ENCODE data around the gene TCF12.

The TCF12 gene

DNA sequence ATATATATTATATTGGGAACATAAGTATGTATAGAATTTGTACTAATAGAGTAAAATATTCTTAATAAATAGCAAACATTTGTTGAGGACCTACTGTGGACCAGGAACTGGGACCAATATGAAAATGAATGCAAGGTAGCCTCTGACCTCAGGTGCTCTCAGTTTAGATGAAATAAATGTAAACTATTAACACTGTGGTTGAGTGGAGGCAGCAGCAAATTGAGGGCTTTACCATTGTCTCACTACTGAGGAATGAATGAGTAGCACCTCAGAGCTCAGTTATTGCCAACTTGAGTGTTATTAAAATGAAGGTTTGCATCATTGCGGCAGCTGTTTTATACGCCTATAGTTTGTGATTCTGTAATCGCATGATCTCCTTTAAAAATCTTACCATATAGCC, 366.9 kb downstream of the TCF12 start:
- no peak for DNase-seq (ENCODE audit: low read depth)
- in situ Hi-C loops (cut with HindIII; ENCODE audit: low sequenced_read_pairs) = loop anchor here (5.0 kb wide), 1 partner anchor 63 kb away; no protein-coding TSS in a partner anchor
- no peak overlapping the region for H3K4me3 ChIP-seq (ENCODE audit: low read depth, low read length)
- no peak for TF ChIP-seq CTCF (IDR thresholded peaks at IDR 0.05; ENCODE audit: low read depth, low read length, missing control alignments)

- no peak for TF ChIP-seq CTCF (IDR thresholded peaks at IDR 0.05; ENCODE audit: low read depth, low read length, missing control alignments)
- H3K4me3 ChIP-seq (ENCODE audit: low read depth, low read length) = no peak overlapping the region
- in situ Hi-C loops (cut with HindIII; ENCODE audit: low sequenced_read_pairs) = loop anchor here (5.0 kb wide), 1 partner anchor 64 kb away; no protein-coding TSS in a partner anchor
- no peak for DNase-seq (ENCODE audit: low read depth)
These were observed 368.1 kb downstream of the TCF12 start for GRCh38 chr15:57286446-57287122.

DNA sequence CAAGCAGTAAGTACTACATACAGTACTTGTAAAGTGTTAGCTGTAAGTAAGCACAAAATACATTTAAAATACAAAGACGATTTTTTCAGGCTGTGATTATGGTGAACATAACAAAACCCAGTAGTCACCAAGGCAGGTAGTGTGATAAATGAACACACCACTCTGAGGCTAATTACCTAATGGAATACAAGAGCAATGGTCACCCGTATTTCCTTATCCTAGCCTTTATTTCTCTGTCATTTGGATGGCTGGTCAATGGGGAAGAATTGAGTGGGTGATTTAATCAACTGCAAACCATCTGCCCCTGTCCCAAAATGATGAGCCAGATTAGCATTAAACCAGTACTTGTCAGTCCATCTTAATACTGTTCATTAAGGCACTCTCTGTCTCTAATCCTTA, 368.7 kb downstream of the TCF12 start:
- DNase-seq (ENCODE audit: low read depth) = no peak
- in situ Hi-C loops (cut with HindIII; ENCODE audit: low sequenced_read_pairs) = loop anchor here (5.0 kb wide), 1 partner anchor 65 kb away; no protein-coding TSS in a partner anchor
- no peak overlapping the region for H3K4me3 ChIP-seq (ENCODE audit: low read depth, low read length)
- TF ChIP-seq CTCF (IDR thresholded peaks at IDR 0.05; ENCODE audit: low read depth, low read length, missing control alignments) = no peak

GRCh38 chr15:57288926-57289580, 370.6 kb downstream of the TCF12 start:
- H3K4me3 ChIP-seq (ENCODE audit: low read depth, low read length) = no peak overlapping the region
- in situ Hi-C loops (cut with HindIII; ENCODE audit: low sequenced_read_pairs) = loop anchor here (5.0 kb wide), 1 partner anchor 67 kb away; no protein-coding TSS in a partner anchor
- DNase-seq (ENCODE audit: low read depth) = no peak
- TF ChIP-seq CTCF (IDR thresholded peaks at IDR 0.05; ENCODE audit: low read depth, low read length, missing control alignments) = no peak

DNA sequence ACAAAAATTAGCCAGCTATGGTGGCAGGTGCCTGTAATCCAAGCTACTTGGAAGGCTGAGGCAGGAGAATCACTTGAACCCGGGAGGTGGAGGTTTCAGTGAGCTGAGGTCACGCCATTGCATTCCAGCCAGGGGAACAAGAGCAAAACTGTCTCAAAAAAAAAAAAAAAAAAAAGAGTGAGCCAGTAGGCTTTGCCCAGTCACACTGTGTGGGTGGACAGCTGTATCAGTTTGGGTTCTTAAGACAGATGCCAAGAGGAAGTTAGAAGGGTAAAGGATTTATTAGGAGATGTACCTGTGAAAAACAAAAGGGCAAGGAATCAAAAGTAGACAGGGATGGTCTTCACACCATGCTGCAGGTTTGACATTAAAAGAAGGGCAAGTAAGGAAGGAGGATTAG, 371.7 kb downstream of the TCF12 start:
- in situ Hi-C loops (cut with HindIII; ENCODE audit: low sequenced_read_pairs) = no loop called here
- no peak for DNase-seq (ENCODE audit: low read depth)
- H3K4me3 ChIP-seq (ENCODE audit: low read depth, low read length) = no peak overlapping the region
- TF ChIP-seq CTCF (IDR thresholded peaks at IDR 0.05; ENCODE audit: low read depth, low read length, missing control alignments) = no peak

DNA sequence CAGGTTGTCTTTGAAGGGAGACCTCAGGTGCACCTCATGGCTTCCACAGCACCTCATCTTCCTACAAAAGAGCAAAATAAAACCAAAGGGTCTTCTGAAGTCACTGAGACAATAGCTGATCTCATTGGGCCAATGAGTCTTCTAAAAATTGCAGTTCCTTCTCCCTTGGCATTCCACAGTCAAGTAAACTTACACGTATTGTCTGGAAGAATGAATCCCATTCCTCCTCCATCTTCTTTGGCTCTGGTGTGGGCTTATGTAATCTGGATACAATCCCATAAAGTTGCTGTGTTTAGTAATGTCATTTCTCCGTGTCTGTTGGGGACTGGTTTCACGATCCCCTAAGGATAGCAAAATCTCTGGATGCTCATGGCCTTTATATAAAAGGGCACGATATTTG, 372.4 kb downstream of the TCF12 start:
- DNase-seq (ENCODE audit: low read depth) = no peak
- in situ Hi-C loops (cut with HindIII; ENCODE audit: low sequenced_read_pairs) = no loop called here
- TF ChIP-seq CTCF (IDR thresholded peaks at IDR 0.05; ENCODE audit: low read depth, low read length, missing control alignments) = no peak
- H3K4me3 ChIP-seq (ENCODE audit: low read depth, low read length) = no peak overlapping the region

Data from astrocyte of the cerebellum (primary cell).